ENCODE measurements around the gene ZNF502. TPM values are rescaled to one million over a fixed set of nuclear protein-coding genes. Genes with fewer than 3 reads are reported as not detected.

The ZNF502 gene
- total and polyA plus RNA-seq, 9 donors, result 5.1 to 8.4 (median 5.8) TPM

- H3K4me3 ChIP-seq (ENCODE audit: low read length), result peak overlapping the region; percentile 56
- H3K27ac ChIP-seq (ENCODE audit: low read length), result no peak overlapping the region
- H3K4me1 ChIP-seq (ENCODE audit: control insufficient read depth, insufficient read depth, low read length), result peaks cover 6% of the 10 kb centered on the region
- H3K27me3 ChIP-seq (ENCODE audit: control insufficient read depth, insufficient read depth, low read length), result no peaks in the 10 kb centered on the region
- WGBS (ENCODE audit: insufficient coverage), result 0% methylated on average over 34 of the region's 48 CpGs
- peak; percentile 90 for DNase-seq
- H3K9me3 ChIP-seq (replicated peaks; ENCODE audit: control insufficient read depth, low read depth, low read length), result peaks cover 32% of the 10 kb centered on the region
- H3K36me3 ChIP-seq (ENCODE audit: control insufficient read depth, insufficient read depth, low read length), result no peaks in the 10 kb centered on the region
Measured at GRCh38 chr3:44685128-44685800, 27.2 kb upstream of the ZNF502 start.

GRCh38 chr3:44687898-44688297, 24.6 kb upstream of the ZNF502 start:
- DNase-seq, result no peak
- H3K36me3 ChIP-seq (ENCODE audit: control insufficient read depth, insufficient read depth, low read length), result no peaks in the 10 kb centered on the region
- H3K9me3 ChIP-seq (replicated peaks; ENCODE audit: control insufficient read depth, low read depth, low read length), result peaks cover 15% of the 10 kb centered on the region
- peaks cover 6% of the 10 kb centered on the region for H3K4me1 ChIP-seq (ENCODE audit: control insufficient read depth, insufficient read depth, low read length)
- H3K4me3 ChIP-seq (ENCODE audit: low read length), result no peak overlapping the region
- no peak overlapping the region for H3K27ac ChIP-seq (ENCODE audit: low read length)
- no peaks in the 10 kb centered on the region for H3K27me3 ChIP-seq (ENCODE audit: control insufficient read depth, insufficient read depth, low read length)
- WGBS (ENCODE audit: insufficient coverage), result no CpG with 5 or more reads among the region's 1 CpG

- Histone ChIP-seq H3K36me3 (ENCODE audit: control insufficient read depth, insufficient read depth, low read length) (peaks cover 30% of the 10 kb centered on the region), H3K27me3 (ENCODE audit: control insufficient read depth, insufficient read depth, low read length) (no peaks in the 10 kb centered on the region), H3K4me3 (ENCODE audit: low read length) (no peak overlapping the region), H3K27ac (ENCODE audit: low read length) (no peak overlapping the region), H3K4me1 (ENCODE audit: control insufficient read depth, insufficient read depth, low read length) (no peaks in the 10 kb centered on the region), H3K9me3 (replicated peaks; ENCODE audit: control insufficient read depth, low read depth, low read length) (peaks cover 73% of the 10 kb centered on the region)
- no peak for DNase-seq
- 100% methylated on average over 1 of the region's 10 CpGs for WGBS (ENCODE audit: insufficient coverage)
Measured at GRCh38 chr3:44721231-44722102, 9.0 kb downstream of the ZNF502 start.

- WGBS (ENCODE audit: insufficient coverage), result no CpG with 5 or more reads among the region's 1 CpG
Measured at GRCh38 chr3:44722103-44722401, 9.6 kb downstream of the ZNF502 start.

GRCh38 chr3:44729384-44729910, 17.0 kb downstream of the ZNF502 start, which contains the start of gene ZNF501:
Gene ZNF501 (plus strand): TSS chr3:44729635. CDS start chr3:44734422, 4,787 bp downstream.
- Histone ChIP-seq H3K9me3 (replicated peaks; ENCODE audit: control insufficient read depth, low read depth, low read length) (peaks cover 56% of the 10 kb centered on the region), H3K27me3 (ENCODE audit: control insufficient read depth, insufficient read depth, low read length) (no peaks in the 10 kb centered on the region), H3K36me3 (ENCODE audit: control insufficient read depth, insufficient read depth, low read length) (peaks cover 24% of the 10 kb centered on the region), H3K4me3 (ENCODE audit: low read length) (peak within 1 kb of the TSS; percentile 83), H3K27ac (ENCODE audit: low read length) (peak within 1 kb of the TSS; percentile 45), H3K4me1 (ENCODE audit: control insufficient read depth, insufficient read depth, low read length) (peaks cover 6% of the 10 kb centered on the region)
- under 1% methylated on average over 42 of the region's 46 CpGs for WGBS (ENCODE audit: insufficient coverage)
- peak; percentile 96 for DNase-seq

More at GRCh38 chr3:44722103-44722401, 9.6 kb downstream of the ZNF502 start:
- Histone ChIP-seq H3K27me3 (ENCODE audit: control insufficient read depth, insufficient read depth, low read length) (no peaks in the 10 kb centered on the region), H3K9me3 (replicated peaks; ENCODE audit: control insufficient read depth, low read depth, low read length) (peaks cover 74% of the 10 kb centered on the region), H3K27ac (ENCODE audit: low read length) (no peak overlapping the region), H3K4me3 (ENCODE audit: low read length) (no peak overlapping the region), H3K36me3 (ENCODE audit: control insufficient read depth, insufficient read depth, low read length) (peaks cover 30% of the 10 kb centered on the region), H3K4me1 (ENCODE audit: control insufficient read depth, insufficient read depth, low read length) (no peaks in the 10 kb centered on the region)
- DNase-seq, result no peak

GRCh38 chr3:44734646-44735168, 22.2 kb downstream of the ZNF502 start:
- H3K4me1 ChIP-seq (ENCODE audit: control insufficient read depth, insufficient read depth, low read length), result no peaks in the 10 kb centered on the region
- no peak overlapping the region for H3K27ac ChIP-seq (ENCODE audit: low read length)
- H3K36me3 ChIP-seq (ENCODE audit: control insufficient read depth, insufficient read depth, low read length), result peaks cover 26% of the 10 kb centered on the region
- H3K9me3 ChIP-seq (replicated peaks; ENCODE audit: control insufficient read depth, low read depth, low read length), result peaks cover 68% of the 10 kb centered on the region
- no peaks in the 10 kb centered on the region for H3K27me3 ChIP-seq (ENCODE audit: control insufficient read depth, insufficient read depth, low read length)
- 100% methylated on average over 1 of the region's 3 CpGs for WGBS (ENCODE audit: insufficient coverage)
- DNase-seq, result no peak
- no peak overlapping the region for H3K4me3 ChIP-seq (ENCODE audit: low read length)

- whole genome bisulfite sequencing (ENCODE audit: insufficient coverage), result 0% methylated on average over 4 of the region's 15 CpGs
- Histone ChIP-seq H3K4me3 (ENCODE audit: low read length) (peak overlapping the region; percentile 98), H3K27ac (ENCODE audit: low read length) (peak overlapping the region; percentile 74), H3K4me1 (ENCODE audit: control insufficient read depth, insufficient read depth, low read length) (peaks cover 10% of the 10 kb centered on the region), H3K27me3 (ENCODE audit: control insufficient read depth, insufficient read depth, low read length) (no peaks in the 10 kb centered on the region), H3K9me3 (replicated peaks; ENCODE audit: control insufficient read depth, low read depth, low read length) (peaks cover 32% of the 10 kb centered on the region), H3K36me3 (ENCODE audit: control insufficient read depth, insufficient read depth, low read length) (peaks cover 12% of the 10 kb centered on the region)
- DNase-seq, result no peak
Measured at GRCh38 chr3:44761101-44761423, 48.6 kb downstream of the ZNF502 start.

- Histone ChIP-seq H3K27me3 (ENCODE audit: control insufficient read depth, insufficient read depth, low read length) (no peaks in the 10 kb centered on the region), H3K36me3 (ENCODE audit: control insufficient read depth, insufficient read depth, low read length) (peaks cover 14% of the 10 kb centered on the region), H3K9me3 (replicated peaks; ENCODE audit: control insufficient read depth, low read depth, low read length) (peaks cover 37% of the 10 kb centered on the region), H3K27ac (ENCODE audit: low read length) (peak within 1 kb of the TSS; percentile 74), H3K4me1 (ENCODE audit: control insufficient read depth, insufficient read depth, low read length) (peaks cover 10% of the 10 kb centered on the region), H3K4me3 (ENCODE audit: low read length) (peak within 1 kb of the TSS; percentile 98)
- WGBS (ENCODE audit: insufficient coverage), result under 1% methylated on average over 64 of the region's 64 CpGs
- DNase-seq, result peak; percentile 98
Measured at GRCh38 chr3:44761424-44762169, 49.1 kb downstream of the ZNF502 start, which contains the start of the genes KIAA1143 and KIF15. Gene KIAA1143 (minus strand): TSS chr3:44761619. CDS start chr3:44761602, 17 bp downstream. Gene KIF15 (plus strand): TSS chr3:44761794. CDS start chr3:44761866, 72 bp downstream.

- no peak for DNase-seq
- Histone ChIP-seq H3K27me3 (ENCODE audit: control insufficient read depth, insufficient read depth, low read length) (no peaks in the 10 kb centered on the region), H3K27ac (ENCODE audit: low read length) (no peak overlapping the region), H3K4me1 (ENCODE audit: control insufficient read depth, insufficient read depth, low read length) (peaks cover 10% of the 10 kb centered on the region), H3K4me3 (ENCODE audit: low read length) (peak overlapping the region; percentile 98), H3K36me3 (ENCODE audit: control insufficient read depth, insufficient read depth, low read length) (peaks cover 14% of the 10 kb centered on the region), H3K9me3 (replicated peaks; ENCODE audit: control insufficient read depth, low read depth, low read length) (peaks cover 38% of the 10 kb centered on the region)
- 4% methylated on average over 4 of the region's 9 CpGs for WGBS (ENCODE audit: insufficient coverage)
Measured at GRCh38 chr3:44762170-44762677, 49.8 kb downstream of the ZNF502 start.
